Measurements from ENCODE around the gene NR2F1-AS1.

DNA sequence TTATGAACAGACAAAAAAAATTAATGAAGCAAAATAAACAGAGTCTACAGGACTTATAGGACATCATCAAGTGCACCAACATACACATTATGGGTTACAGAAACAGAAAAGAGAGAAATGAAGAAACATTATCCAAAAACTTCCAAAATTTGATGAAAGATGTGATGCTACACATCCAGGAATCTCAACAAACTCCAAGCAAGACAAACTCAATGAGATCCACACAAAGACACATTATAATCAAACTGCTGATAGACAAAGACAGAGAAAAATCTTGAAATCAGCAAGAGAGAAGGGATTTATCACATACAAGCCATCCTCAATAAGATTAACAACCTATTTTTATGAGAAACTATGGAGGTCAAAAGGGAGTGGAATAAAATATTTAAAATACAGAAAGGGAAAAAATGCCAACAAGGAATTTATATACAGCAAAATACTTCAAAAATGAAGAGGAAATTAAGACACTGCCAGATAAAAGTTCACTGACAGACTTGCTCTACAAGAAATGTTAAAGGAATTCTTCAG lies 101.0 kb downstream of the NR2F1-AS1 start:
- TF ChIP-seq POLR2A (IDR thresholded peaks at IDR 0.05) (no peak), POLR2AphosphoS5 (IDR thresholded peaks at IDR 0.05) (no peak)
- TF ChIP-seq, protein P1, sequence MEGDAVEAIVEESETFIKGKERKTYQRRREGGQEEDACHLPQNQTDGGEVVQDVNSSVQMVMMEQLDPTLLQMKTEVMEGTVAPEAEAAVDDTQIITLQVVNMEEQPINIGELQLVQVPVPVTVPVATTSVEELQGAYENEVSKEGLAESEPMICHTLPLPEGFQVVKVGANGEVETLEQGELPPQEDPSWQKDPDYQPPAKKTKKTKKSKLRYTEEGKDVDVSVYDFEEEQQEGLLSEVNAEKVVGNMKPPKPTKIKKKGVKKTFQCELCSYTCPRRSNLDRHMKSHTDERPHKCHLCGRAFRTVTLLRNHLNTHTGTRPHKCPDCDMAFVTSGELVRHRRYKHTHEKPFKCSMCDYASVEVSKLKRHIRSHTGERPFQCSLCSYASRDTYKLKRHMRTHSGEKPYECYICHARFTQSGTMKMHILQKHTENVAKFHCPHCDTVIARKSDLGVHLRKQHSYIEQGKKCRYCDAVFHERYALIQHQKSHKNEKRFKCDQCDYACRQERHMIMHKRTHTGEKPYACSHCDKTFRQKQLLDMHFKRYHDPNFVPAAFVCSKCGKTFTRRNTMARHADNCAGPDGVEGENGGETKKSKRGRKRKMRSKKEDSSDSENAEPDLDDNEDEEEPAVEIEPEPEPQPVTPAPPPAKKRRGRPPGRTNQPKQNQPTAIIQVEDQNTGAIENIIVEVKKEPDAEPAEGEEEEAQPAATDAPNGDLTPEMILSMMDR (IDR thresholded peaks at IDR 0.05): no peak

All from prostate gland (tissue), 2 donors.